Esophagus muscularis mucosa (tissue), 3 donors: ENCODE results near the gene TAOK1.

Experiments used
- POLR2A ChIP-seq: fragments of 450-650 bp; IDR thresholded peaks from one replicate; pipeline ENCODE4 v1.6.1; 2017; ENCODE audit warnings: antibody characterized with exemption, moderate library complexity, mild to moderate bottlenecking, low read depth
- POLR2AphosphoS5 ChIP-seq, 2 donors: sonication (generic); formaldehyde crosslinking; IDR thresholded peaks; one replicate each; pipeline ENCODE4 v1.6.1; 2017; ENCODE audit warnings: antibody characterized with exemption in 2 of 2
- TF ChIP-seq, protein P1 (sequence below), 3 experiments: fragments of 200-600 bp in 2 of 3; fragments of 450-650 bp in 1 of 3; sonication (generic) in 2 of 3; IDR thresholded peaks; one replicate each; pipeline ENCODE4 v1.5.1; 2017 to 2019; ENCODE audit warnings: antibody characterized with exemption in 3 of 3, mild to moderate bottlenecking in 2 of 3, moderate library complexity in 1 of 3

GRCh38 chr17:29357821-29358232 lies 32.3 kb upstream of the TAOK1 start:
- no peak for TF ChIP-seq POLR2A
- no peak for TF ChIP-seq POLR2AphosphoS5 (IDR thresholded peaks at IDR 0.05)
- TF ChIP-seq, protein P1, sequence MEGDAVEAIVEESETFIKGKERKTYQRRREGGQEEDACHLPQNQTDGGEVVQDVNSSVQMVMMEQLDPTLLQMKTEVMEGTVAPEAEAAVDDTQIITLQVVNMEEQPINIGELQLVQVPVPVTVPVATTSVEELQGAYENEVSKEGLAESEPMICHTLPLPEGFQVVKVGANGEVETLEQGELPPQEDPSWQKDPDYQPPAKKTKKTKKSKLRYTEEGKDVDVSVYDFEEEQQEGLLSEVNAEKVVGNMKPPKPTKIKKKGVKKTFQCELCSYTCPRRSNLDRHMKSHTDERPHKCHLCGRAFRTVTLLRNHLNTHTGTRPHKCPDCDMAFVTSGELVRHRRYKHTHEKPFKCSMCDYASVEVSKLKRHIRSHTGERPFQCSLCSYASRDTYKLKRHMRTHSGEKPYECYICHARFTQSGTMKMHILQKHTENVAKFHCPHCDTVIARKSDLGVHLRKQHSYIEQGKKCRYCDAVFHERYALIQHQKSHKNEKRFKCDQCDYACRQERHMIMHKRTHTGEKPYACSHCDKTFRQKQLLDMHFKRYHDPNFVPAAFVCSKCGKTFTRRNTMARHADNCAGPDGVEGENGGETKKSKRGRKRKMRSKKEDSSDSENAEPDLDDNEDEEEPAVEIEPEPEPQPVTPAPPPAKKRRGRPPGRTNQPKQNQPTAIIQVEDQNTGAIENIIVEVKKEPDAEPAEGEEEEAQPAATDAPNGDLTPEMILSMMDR (IDR thresholded peaks at IDR 0.05): no peak
